Measurements from ENCODE around the gene MKLN1.
"Not testable (repeated sequence)": the region's sequence is repeated elsewhere in the genome, so short reads cannot be mapped to it uniquely, and the experiment has no call there.

MKLN1 gene

DNA sequence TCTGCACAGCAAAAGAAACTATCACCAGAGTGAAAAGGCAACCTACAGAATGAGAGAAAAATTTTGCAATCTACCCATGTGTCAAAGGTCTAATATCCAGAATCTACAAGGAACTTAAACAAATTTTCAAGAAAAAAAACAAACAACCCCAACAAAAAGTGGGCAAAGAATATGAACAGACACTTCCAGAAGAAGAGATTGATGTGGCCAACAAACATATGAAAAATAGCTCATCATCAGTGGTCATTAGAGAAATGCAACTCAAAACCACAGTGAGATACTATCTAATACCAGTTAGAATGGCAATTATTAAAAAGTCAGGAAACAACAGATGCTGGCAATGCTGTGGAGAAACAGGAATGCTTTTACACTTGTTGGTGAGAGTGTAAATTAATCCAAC lies 7.1 kb upstream of the MKLN1 start:
- DNase-seq, result no peak

GRCh38 chr7:131321656-131322055 lies 6.0 kb upstream of the MKLN1 start:
- DNase-seq, result no peak

DNA sequence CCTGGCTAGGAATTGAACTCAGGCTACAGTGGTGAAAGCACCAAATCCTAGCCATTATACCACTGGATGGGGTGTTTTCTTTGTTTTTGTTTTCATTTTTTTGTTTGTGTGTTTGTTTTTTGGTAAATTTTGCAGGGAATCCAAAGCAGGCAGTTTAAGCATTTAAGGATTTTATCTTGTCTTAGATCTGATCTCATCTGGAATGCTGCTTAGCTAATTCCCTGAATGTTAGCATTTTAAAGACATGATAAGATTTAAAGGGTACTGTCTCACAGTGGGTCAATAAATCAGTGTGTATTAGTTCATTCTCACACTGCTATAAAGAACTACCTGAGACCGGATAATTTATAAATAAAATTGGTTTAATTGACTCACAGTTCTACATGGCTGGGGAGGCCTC lies 5.6 kb upstream of the MKLN1 start:
- no peak for DNase-seq

DNA sequence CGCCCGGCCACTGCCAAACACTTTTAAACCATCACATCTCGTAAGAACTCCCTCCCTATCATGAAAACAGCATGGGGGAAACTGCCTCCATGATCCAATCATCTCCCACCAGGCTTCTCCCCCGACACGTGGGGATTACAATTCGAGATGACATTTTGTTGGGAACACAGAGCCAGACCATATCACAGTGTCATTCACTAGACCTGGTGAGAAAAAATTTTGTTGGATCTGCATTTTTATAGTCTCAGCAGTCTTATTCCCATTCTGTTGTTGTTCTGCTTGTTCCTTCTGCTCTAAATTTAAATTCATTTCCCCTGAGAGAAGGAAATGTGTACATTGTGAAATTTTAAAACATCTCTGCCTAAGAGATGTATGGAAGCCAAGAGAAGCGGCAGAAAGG lies 4.8 kb upstream of the MKLN1 start:
- no peak for DNase-seq

GRCh38 chr7:131325179-131325840 lies 2.4 kb upstream of the MKLN1 start:
- no peak for DNase-seq

GRCh38 chr7:131326576-131326975 lies 1.1 kb upstream of the MKLN1 start:
- DNase-seq, result no peak

DNA sequence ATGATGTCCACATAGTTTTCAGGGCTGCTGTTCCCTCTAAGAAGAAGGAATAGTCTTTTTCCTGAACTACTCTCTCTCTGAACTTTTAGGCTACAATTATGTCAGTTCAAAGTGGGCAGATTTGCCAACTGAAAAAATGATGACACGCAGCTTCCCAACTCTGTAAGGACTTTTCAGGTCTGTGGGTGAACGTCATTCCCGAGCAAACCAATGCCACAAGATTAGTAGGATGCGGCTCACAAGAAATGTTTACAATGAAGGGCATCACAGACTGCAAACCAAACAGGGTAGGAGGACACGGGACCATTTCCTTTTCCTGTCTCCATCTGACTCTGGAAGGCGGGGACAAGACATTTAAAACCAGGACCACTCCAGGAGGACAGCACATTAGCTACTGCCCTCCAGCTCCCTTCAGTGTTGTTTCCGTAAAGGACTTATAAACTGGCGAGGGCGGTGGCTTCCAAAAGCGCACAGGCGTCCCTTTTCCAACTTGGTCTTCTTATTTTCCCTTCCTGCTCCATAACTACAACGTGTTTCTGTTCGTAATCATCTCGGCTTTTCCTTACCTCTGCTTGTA lies 539 bp upstream of the MKLN1 start:
- no peak for DNase-seq

- DNase-seq, result no peak
Measured at GRCh38 chr7:131328377-131329175, 900 bp downstream of the MKLN1 start.

DNA sequence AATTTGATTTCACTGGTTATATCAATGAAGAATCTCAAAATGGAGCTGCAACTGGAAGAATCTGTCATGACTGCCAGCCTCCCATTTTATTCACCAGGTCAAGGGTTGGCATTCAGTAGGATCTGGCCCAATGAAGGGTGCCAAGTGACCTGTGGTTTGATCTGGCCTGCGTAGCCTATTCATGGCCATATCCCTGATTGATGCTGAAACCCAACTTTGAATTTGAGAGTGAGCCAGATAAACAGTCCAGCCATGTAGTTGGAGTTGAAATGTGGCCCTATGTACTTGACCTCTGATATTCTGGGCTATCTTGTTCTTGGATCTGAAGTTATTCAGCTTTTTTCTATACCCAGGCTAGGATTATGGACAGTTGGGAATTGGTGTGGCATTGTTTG lies 1.5 kb downstream of the MKLN1 start:
- DNase-seq, result no peak

GRCh38 chr7:131330299-131330698 lies 2.6 kb downstream of the MKLN1 start:
- DNase-seq, result no peak

DNA sequence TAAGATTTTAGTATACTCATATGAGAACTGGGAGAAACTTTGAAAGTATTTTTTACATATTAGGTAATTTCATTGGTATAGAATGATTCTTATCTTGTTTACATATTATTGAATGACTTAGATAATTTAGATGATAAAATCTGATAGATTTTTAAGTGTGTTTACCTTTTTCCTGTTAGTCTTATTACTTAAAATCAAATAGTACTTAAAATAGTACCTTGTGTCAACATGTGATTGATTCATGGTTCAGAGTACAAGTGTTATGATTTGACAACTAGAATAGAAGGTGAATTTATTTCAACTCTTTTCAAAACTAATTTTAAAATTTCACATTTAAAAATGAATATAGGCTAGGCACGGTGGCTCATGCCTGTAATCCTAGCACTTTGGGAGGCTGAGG lies 4.1 kb downstream of the MKLN1 start:
- no peak for DNase-seq

DNA sequence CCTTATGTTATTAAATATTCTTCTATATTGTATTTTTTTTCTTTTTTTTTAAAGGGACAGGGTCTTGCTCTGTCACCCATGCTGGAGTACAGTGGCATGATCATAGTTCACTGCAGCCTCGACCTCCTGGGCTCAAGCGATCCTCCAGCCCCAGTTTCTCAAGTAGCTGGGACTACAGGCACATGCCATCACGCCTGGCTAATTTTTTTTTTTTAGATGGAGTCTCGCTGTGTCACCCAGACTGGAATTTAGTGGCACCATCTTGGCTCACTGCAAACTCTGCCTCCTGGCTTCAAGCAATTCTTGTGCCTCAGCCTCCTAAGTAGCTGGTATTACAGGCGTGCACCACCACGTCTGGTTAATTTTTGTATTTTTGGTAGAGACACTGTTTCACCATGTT lies 5.1 kb downstream of the MKLN1 start:
- DNase-seq, result not testable (repeated sequence)

DNA sequence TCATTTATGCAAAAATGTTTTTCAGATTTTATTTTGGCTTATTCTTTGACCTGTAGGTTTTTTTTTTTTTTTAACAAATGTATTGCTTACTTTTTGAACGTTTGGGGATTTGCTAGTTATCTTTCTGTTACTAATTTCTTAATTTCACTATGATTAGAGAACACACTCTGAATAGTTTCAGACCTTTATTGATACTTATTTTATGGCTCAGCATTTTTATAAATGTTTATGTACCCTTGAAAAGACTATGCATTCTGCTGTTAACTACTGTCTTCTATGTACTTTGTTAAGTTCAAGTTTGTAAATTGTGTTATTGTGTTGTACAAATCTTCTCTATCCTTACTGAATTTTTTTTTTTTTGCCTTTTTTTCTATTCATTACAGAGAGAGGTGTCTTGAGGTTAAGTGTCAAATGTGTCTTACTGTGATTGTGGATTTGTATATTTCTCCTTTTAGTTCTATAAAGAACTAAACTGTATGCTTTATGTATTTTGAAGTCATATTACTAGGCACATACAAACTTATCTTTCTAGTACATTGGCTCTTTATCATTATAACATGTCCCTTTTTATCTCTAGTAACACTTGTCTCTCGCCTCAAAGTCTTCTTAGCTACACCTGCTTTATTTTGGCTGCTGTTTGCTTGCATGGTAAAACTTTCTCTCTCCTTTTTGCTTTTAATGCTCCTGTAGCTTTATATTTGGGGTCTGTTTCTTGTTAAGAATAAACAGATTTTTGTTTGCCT lies 8.1 kb downstream of the MKLN1 start:
- DNase-seq, result no peak

GRCh38 chr7:131336956-131337355 lies 9.3 kb downstream of the MKLN1 start:
- DNase-seq, result no peak

- no peak for DNase-seq
Measured at GRCh38 chr7:131338173-131338572, 10.5 kb downstream of the MKLN1 start.

- no peak for DNase-seq
Measured at GRCh38 chr7:131338691-131339390, 11.2 kb downstream of the MKLN1 start.

- DNase-seq, result no peak
Measured at GRCh38 chr7:131341690-131342089, 14.0 kb downstream of the MKLN1 start.

DNA sequence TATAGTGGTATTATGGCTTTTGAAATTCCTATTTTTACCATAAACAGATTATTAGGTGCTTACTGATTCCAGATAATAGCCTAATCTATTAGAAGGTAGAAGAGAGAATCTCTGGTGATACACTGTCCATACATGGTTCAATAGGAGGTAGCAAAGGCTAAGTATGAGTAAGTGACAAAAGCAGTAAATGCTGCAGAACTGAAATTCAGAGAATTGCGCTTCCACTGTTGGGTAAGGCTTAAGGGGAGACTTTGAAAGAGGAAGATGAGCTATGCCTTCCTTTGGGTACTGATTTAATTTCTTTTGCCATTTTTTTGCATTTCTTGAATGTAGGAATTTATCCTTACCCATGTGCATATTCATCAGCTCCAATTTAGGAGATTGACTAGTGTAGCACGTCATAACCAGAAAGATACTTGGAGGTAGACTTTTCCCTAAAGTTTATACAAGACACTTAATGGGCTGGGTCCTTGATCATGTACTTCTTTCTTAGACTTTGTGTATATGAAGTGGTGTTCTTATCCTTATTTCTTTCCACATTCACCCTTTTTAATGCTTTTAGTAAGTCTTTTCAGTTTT lies 15.3 kb downstream of the MKLN1 start:
- no peak for DNase-seq

- no peak for DNase-seq
Measured at GRCh38 chr7:131346885-131347592, 19.4 kb downstream of the MKLN1 start.

DNA sequence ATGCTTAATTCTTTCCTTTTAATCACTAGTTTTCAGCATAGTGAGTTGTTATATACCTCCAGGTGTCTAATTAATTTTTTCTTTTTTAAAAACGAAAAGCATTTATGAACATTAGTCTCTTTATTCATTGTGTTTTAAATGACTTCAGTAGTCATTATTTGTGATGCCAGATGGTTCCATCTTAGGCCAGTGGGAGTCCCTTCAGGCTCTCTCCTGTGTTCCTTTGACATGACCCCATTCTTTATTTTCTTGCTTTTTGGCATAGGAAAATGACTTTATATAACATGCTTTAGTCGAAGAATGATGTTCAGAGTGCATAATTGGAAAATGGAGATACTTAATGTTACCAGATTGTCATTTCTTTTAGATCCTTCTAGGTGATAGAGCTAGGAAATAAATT lies 24.4 kb downstream of the MKLN1 start:
- DNase-seq, result no peak

DNA sequence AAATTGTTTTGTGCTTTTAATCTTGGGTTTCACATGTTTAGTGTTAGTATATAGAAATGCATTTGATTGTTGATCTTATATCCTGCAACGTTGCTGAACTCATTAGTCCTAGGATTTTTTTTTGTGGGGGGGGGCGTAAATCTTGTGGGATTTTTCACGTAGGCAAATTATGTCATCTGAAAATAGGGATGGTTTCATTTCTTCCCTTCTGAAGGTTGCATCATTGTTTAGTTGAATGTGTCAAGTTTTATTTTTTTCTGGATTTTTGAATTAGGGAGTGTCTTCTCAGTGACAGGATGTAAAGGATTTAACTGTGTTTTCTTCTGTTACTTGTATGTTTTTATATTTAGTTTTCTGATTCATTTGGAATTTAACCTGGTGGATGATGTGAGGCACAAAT lies 26.7 kb downstream of the MKLN1 start:
- no peak for DNase-seq

All from activated CD8-positive, alpha-beta memory T cell treated with anti-CD3 and anti-CD28 coated beads for 24 hours (primary cell).